Measurements from ENCODE around the gene SIRPB2. TPM values are rescaled to one million over a fixed set of nuclear protein-coding genes. Genes with fewer than 3 reads are reported as not detected.
"Not testable (repeated sequence)": the region's sequence is repeated elsewhere in the genome, so short reads cannot be mapped to it uniquely, and the experiment has no call there.

The SIRPB2 gene
- total RNA-seq, 1 donor from 2014 or later: 1.0 TPM

DNA sequence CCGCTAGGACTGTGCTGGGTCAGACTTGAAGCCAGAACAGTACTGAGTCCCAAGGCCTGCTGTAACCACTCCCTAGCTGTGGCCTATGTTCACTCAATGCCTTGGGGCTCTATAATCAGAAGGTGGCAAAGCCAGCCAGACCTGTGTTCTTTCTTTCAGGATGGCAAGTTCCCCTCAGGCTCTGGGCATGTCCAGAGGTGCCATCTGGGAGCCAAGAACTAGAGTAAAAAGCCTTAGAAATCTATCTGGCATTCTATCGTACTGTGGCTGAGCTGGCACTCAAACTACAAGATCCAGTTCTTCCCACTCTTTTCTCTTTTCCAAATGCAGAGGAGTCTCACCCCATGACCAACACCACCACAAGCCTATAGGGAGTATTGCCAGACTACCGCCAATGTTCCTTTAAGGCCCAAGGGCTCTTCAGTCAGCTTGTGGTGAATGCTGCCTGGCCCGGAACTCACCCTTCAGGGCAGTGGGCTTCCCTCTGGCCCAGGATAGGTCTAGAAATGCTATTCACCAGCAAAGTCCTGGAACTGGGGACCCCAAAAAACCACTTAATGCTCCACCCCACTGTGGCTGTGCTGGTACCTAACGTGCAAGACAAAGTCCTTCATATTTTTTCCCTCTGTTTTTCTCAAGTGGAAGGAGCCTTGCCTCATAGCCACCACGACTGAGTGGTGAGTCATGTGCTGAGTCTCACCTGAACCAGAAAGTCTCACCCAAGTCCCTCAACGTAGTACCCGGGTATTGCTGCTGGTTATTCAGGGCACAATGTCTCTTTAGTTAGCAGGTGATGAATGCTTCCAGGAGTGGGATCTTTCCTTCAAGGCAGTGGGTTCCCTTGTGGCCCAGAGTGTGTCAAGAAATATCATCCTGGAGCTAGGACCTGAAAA is 8.6 kb upstream of the SIRPB2 start:
- ATAC-seq: peak; percentile 88

GRCh38 chr20:1497371-1497770 is 6.2 kb upstream of the SIRPB2 start:
- ATAC-seq: not testable (repeated sequence)

DNA sequence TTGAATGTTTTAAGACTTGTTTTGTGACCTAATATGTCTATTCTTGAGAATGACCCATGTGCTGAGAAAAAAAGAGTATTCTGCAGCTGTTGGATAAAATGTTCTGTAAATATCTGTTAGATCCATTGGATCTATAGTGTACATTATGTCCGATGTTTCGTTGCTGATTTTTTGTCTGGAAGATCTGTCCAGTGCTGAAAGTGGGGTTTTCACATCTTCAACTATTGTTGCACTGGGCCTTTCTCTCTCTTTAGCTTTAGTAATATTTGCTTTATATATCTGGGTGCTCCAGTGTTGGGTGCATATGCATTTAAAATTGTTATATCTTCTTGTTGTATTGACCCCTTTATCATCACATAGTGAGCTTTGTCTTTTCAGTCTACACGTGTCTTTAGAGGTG is 5.7 kb upstream of the SIRPB2 start:
- no peak for ATAC-seq

DNA sequence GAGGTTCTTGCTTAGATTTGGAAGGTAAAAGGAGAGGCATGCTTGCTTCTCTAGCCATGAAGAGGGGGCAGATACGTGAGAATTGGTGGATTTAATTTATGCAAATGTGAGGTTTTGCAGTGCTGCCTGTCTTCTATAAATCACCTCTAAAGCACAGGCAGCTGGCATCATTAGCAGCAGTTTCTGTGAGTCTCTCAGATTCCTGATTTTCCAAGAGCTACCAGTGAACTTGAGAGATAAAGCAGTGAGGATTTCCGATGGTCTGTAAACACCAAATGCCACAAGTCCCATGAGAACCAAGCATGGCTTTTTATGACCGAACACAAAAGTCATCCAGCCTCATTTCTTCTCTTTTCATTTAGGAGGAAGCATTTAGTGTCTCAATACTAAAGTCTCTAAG is 3.2 kb upstream of the SIRPB2 start:
- ATAC-seq: no peak

- ATAC-seq: no peak
Measured at GRCh38 chr20:1493536-1493935, 2.3 kb upstream of the SIRPB2 start.

DNA sequence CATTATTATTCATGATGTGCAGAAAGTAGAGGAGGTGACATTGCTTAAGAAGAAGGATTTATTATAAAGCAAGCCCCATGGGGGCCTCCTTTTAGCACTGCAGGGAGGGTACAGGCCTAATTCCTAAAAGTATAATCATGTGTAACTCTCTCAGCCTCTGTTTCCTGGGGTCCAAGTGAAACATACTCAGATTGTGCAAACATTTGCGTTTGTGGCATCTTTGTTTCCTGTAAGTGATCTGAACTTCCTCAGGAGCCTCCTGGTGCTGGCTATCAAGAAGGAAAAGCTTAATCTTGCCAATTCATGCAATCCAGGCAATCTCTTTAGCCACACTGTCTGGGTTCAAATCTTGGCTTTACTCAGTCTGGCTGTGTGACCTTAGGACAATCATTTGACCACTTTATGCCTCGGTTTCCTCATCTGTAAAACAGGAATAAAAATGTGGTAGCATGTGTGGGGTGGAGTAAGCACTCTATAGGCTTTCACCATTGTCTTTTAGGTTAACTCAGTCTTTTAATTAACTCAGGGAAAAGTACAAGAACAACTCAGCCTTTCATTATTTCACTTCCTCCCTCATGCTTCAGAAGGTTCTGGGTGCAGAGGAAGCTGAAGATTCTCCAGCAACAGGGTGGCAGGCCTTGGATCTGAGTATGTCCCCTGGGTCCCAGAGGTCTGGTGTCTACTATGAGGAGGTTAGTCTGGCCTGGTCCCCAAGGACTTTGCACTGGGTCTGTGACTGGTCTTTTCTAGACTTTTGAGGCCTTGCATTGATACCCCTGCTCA is 831 bp upstream of the SIRPB2 start:
- ATAC-seq: no peak

- ATAC-seq: no peak
Measured at GRCh38 chr20:1490643-1491195, 501 bp downstream of the SIRPB2 start.

GRCh38 chr20:1489764-1490436 is 1.3 kb downstream of the SIRPB2 start:
- peak; percentile 92 for ATAC-seq

DNA sequence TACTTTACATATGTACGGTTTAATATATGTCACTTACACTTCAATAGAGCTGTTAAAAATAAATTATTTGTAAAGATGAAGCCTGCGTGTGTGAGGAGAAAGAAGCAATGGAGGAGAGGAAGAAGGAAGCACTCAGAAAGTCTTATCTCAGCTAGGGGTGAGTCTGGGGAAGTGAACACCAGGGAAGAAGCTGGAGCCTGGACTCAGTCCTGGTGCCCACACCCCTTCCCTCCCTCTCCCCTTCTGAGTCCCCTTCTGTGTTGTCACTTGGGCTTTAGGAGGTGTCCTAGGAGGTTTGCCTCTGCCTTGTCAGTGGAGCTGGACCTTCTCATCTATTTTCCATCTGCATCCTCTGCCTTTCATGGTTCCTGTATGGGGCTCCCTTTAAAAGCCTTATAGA is 1.9 kb downstream of the SIRPB2 start:
- ATAC-seq: no peak

DNA sequence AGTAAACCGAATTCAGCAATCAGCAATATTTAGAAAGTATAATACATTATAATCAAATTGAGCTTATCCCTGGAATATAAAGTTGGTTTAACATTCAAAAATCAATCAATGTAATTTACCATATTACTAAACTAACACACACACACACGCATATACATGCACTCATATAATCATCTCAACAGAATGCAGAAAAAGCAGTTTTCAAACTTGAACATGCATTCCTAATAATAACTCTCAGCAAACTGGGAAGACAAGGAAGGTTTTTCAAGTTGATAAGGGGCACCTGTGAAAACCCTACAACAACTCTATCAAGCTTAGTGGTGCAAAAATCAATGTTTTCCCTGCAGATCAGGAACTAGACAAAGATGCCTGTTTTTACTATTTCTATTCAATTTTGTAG is 4.7 kb downstream of the SIRPB2 start:
- no peak for ATAC-seq

GRCh38 chr20:1484438-1485116 is 6.6 kb downstream of the SIRPB2 start:
- ATAC-seq: no peak

- ATAC-seq: no peak
Measured at GRCh38 chr20:1479831-1480595, 11.2 kb downstream of the SIRPB2 start.

GRCh38 chr20:1478566-1478965 is 12.7 kb downstream of the SIRPB2 start:
- peak; percentile 80 for ATAC-seq

GRCh38 chr20:1477896-1478490 is 13.2 kb downstream of the SIRPB2 start:
- peak; percentile 69 for ATAC-seq

GRCh38 chr20:1474817-1475603 is 16.2 kb downstream of the SIRPB2 start:
- peak; percentile 85 for ATAC-seq

GRCh38 chr20:1474325-1474724 is 16.9 kb downstream of the SIRPB2 start:
- no peak for ATAC-seq

- no peak for ATAC-seq
Measured at GRCh38 chr20:1473246-1474220, 17.7 kb downstream of the SIRPB2 start.

DNA sequence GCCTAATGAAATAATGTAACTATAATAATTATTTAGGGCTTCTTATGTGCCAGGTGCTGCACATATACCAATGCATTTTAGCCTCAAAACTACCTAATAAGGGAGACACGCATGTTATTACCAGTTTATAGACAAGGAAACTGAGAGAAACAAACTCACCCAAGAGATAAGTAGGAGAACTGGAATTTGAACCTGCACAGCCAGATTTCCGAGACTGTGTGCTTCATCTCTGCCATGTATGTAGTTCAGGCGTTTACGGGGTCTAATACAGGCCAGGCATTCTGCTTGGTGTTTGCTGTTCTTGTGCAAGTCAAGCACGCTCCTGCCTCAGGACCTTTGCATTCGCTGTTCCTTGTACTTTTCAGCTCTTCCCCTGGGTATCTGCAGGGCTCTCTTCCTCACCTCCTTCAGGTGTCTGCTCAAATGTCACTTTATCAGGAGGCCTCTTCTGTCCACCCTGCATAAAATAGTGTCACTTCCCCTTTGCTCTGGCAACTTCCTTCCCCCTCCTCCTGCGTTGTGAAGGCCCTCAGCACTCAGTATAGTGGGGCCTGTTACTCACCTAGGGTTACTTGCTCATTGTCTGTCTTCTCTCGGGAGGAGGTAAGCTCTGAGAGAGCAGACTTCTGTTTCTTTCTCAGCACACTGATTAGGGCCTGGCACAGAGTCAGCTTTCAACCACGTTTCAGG is 18.5 kb downstream of the SIRPB2 start:
- ATAC-seq: no peak

Measured in esophagus mucosa (tissue), 1 donor.